ENCODE measurements around the gene UTRN.

Gene UTRN

DNA sequence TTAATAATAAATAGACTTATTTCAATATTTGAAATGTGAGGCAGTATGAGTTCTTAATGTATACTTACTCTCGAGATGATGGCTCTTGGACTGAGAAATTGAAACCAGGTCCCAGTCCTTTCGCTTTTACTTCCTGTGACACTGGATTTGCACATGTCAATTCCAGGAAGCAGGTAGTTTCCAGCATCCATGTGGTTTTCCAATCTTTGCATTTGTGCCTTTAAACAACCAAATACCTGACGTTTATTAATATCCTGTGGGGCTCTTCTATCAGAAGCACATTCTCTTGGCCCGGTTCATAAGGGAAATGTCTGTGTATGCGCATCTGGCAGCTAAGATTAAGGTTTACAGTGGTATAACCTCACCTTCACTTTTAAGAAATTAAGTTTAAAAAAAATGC is 13.1 kb downstream of the UTRN start:
- POLR2A ChIA-PET: interaction anchor here (0.8 kb wide), 1 partner anchor 12 kb away, joined by 4 read pairs; no protein-coding TSS in a partner anchor
- H3K27me3 ChIP-seq (replicated peaks in 2 of 5; ENCODE audit: control insufficient read depth in 4 of 5, insufficient read depth in 5 of 5, low read length in 4 of 5): no peaks in the 10 kb centered on the region
- DNase-seq: peak in 2 of 3 donors; percentile 69 to 78
- peak overlapping the region in 3 of 7 experiments; percentile 40 to 58 (median 45) for H3K4me3 ChIP-seq (ENCODE audit: control insufficient read depth in 1 of 7, extremely low read depth in 1 of 7, insufficient read depth in 4 of 7, low read depth in 2 of 7, low read length in 6 of 7)
- H3K27ac ChIP-seq (ENCODE audit: insufficient read depth in 1 of 2, low read depth in 1 of 2, low read length in 2 of 2, poor library complexity in 1 of 2, severe bottlenecking in 2 of 2): peak overlapping the region in 1 of 2 experiments; percentile 56
- H3K4me1 ChIP-seq (ENCODE audit: control extremely low read depth in 1 of 4, control insufficient read depth in 4 of 4, insufficient read depth in 4 of 4, low read length in 3 of 4): peaks cover 0 to 26% (median 6%) of the 10 kb centered on the region in 4 experiments
- peaks cover 0 to 29% (median 7%) of the 10 kb centered on the region in 4 experiments for H3K36me3 ChIP-seq (ENCODE audit: control insufficient read depth in 4 of 4, insufficient read depth in 4 of 4, low read length in 3 of 4)
- peaks cover 0 to 3% (median 0%) of the 10 kb centered on the region in 5 experiments for H3K9me3 ChIP-seq (ENCODE audit: control extremely low read depth in 1 of 5, control insufficient read depth in 4 of 5, insufficient read depth in 2 of 5, low read depth in 1 of 5, low read length in 4 of 5)
- WGBS (ENCODE audit: insufficient coverage): 49% methylated on average over 2 of the region's 5 CpGs
- CTCF ChIA-PET: no interaction called here

DNA sequence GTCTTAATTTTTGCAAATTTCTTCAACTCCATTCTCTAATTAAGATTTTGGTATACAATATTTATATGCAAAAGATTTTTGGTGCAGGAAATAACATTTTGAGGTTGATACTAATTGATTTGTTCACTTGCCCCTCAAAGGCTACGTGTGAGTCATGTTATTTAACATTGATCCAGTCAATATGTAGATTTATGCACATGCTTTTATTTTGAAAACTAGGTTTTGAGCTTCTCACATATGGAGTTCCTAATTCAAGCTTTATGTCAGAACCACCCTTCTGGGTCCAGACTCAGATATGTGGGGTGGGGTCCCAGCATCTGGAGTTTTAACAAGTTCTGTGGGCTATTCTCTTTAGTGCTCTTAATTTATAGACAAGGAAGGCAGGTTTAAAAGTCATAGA is 13.8 kb downstream of the UTRN start:
- peaks cover 0 to 29% (median 7%) of the 10 kb centered on the region in 4 experiments for H3K36me3 ChIP-seq (ENCODE audit: control insufficient read depth in 4 of 4, insufficient read depth in 4 of 4, low read length in 3 of 4)
- H3K9me3 ChIP-seq (ENCODE audit: control extremely low read depth in 1 of 5, control insufficient read depth in 4 of 5, insufficient read depth in 2 of 5, low read depth in 1 of 5, low read length in 4 of 5): peaks cover 0 to 3% (median 0%) of the 10 kb centered on the region in 5 experiments
- CTCF ChIA-PET: interaction anchor here (0.6 to 1.0 kb wide), 2 partner anchors 86 to 100 kb away, joined by 3 read pairs; no protein-coding TSS in a partner anchor
- POLR2A ChIA-PET: interaction anchor here (0.8 kb wide), 1 partner anchor 12 kb away, joined by 4 read pairs; no protein-coding TSS in a partner anchor
- DNase-seq: no peak
- H3K27ac ChIP-seq (ENCODE audit: insufficient read depth in 1 of 2, low read depth in 1 of 2, low read length in 2 of 2, poor library complexity in 1 of 2, severe bottlenecking in 2 of 2): no peak overlapping the region
- WGBS (ENCODE audit: insufficient coverage): no CpG with 5 or more reads among the region's 1 CpG
- H3K4me3 ChIP-seq (ENCODE audit: control insufficient read depth in 1 of 7, extremely low read depth in 1 of 7, insufficient read depth in 4 of 7, low read depth in 2 of 7, low read length in 6 of 7): no peak overlapping the region
- H3K4me1 ChIP-seq (ENCODE audit: control extremely low read depth in 1 of 4, control insufficient read depth in 4 of 4, insufficient read depth in 4 of 4, low read length in 3 of 4): peaks cover 0 to 26% (median 6%) of the 10 kb centered on the region in 4 experiments
- no peaks in the 10 kb centered on the region for H3K27me3 ChIP-seq (replicated peaks in 2 of 5; ENCODE audit: control insufficient read depth in 4 of 5, insufficient read depth in 5 of 5, low read length in 4 of 5)

DNA sequence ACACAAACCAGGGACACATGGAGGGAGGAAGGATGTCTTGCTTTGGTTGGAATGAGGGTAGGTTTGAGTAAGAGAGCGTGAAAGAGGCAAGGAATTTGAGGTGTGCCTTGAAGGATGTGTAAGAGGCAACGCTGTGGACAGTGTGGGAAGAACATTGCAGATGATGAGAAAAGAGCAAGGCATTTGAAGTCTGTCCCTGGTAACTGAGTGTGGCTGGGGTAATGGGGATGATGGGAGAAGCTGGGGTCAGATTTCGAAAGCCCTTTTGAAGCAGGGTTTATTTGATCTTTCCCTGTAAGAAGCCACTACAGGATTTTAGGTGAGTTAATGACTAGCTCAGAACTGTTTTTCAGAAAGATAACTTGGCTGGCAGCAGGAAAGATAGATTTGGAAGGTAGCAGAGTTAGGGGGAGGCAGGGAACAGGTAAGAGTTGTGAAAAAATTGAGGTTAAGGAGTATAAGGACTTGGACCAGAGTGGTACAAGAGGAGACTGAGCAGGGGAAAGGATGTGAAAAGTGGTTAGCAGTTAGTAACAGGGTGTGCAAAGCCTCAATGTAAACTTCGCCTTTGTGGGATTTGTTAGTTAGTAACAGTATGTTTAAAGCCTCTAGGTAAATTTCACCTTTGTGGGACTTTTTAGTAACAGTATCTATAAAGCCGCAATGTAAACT is 17.7 kb downstream of the UTRN start:
- peaks cover 0 to 15% (median 4%) of the 10 kb centered on the region in 4 experiments for H3K4me1 ChIP-seq (ENCODE audit: control extremely low read depth in 1 of 4, control insufficient read depth in 4 of 4, insufficient read depth in 4 of 4, low read length in 3 of 4)
- H3K27me3 ChIP-seq (replicated peaks in 2 of 5; ENCODE audit: control insufficient read depth in 4 of 5, insufficient read depth in 5 of 5, low read length in 4 of 5): no peaks in the 10 kb centered on the region
- no peak for DNase-seq
- H3K36me3 ChIP-seq (ENCODE audit: control insufficient read depth in 4 of 4, insufficient read depth in 4 of 4, low read length in 3 of 4): no peaks in the 10 kb centered on the region
- H3K9me3 ChIP-seq (ENCODE audit: control extremely low read depth in 1 of 5, control insufficient read depth in 4 of 5, insufficient read depth in 2 of 5, low read depth in 1 of 5, low read length in 4 of 5): no peaks in the 10 kb centered on the region
- H3K27ac ChIP-seq (ENCODE audit: insufficient read depth in 1 of 2, low read depth in 1 of 2, low read length in 2 of 2, poor library complexity in 1 of 2, severe bottlenecking in 2 of 2): no peak overlapping the region
- no peak overlapping the region for H3K4me3 ChIP-seq (ENCODE audit: control insufficient read depth in 1 of 7, extremely low read depth in 1 of 7, insufficient read depth in 4 of 7, low read depth in 2 of 7, low read length in 6 of 7)
- CTCF ChIA-PET: interaction anchor here (0.9 kb wide), 1 partner anchor 10 kb away, joined by 3 read pairs; no protein-coding TSS in a partner anchor
- POLR2A ChIA-PET: no interaction called here
- WGBS (ENCODE audit: insufficient coverage): 100% methylated on average over 4 of the region's 5 CpGs

DNA sequence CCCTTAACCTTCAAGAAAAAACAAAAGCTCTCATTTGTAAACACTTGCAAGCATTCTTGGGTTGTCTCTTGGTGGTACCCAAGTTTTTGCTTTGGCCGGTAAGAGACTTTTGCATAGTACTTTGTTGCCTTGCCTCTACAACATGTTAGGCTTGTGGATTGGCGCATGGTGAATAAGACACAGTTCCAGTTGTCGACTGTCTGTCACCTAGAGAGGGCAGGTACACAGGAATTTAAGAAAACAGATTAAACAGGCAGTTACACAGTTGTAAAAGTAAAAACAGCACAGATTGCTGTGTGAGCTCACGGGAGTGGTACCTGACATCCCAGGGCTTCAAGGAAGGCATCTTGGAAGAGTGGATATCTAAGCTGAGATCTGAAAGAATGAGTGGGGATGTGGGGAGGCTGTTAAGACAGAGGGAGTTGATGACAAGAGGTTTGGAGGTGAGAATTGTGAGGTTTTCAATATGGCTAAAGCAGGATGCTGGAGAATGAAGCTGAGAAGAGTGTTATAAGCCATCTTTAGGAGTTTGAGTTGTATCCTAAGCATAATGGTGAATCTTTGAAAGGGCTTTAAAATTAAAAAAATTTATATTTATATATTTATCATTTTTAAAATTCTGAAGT is 19.2 kb downstream of the UTRN start:
- Histone ChIP-seq H3K27ac (ENCODE audit: insufficient read depth in 1 of 2, low read depth in 1 of 2, low read length in 2 of 2, poor library complexity in 1 of 2, severe bottlenecking in 2 of 2) (no peak overlapping the region), H3K9me3 (ENCODE audit: control extremely low read depth in 1 of 5, control insufficient read depth in 4 of 5, insufficient read depth in 2 of 5, low read depth in 1 of 5, low read length in 4 of 5) (no peaks in the 10 kb centered on the region), H3K27me3 (replicated peaks in 2 of 5; ENCODE audit: control insufficient read depth in 4 of 5, insufficient read depth in 5 of 5, low read length in 4 of 5) (no peaks in the 10 kb centered on the region), H3K4me3 (ENCODE audit: control insufficient read depth in 1 of 7, extremely low read depth in 1 of 7, insufficient read depth in 4 of 7, low read depth in 2 of 7, low read length in 6 of 7) (no peak overlapping the region), H3K36me3 (ENCODE audit: control insufficient read depth in 4 of 4, insufficient read depth in 4 of 4, low read length in 3 of 4) (peaks cover 0 to 9% (median 7%) of the 10 kb centered on the region in 4 experiments), H3K4me1 (ENCODE audit: control extremely low read depth in 1 of 4, control insufficient read depth in 4 of 4, insufficient read depth in 4 of 4, low read length in 3 of 4) (peaks cover 0 to 9% (median 4%) of the 10 kb centered on the region in 4 experiments)
- CTCF ChIA-PET: interaction anchor here (1.1 to 2.1 kb wide), 4 partner anchors 10 to 33 kb away, joined by 3 to 6 read pairs (median 4); no protein-coding TSS in a partner anchor
- 95% methylated on average over 4 of the region's 4 CpGs for WGBS (ENCODE audit: insufficient coverage)
- POLR2A ChIA-PET: no interaction called here
- no peak for DNase-seq

DNA sequence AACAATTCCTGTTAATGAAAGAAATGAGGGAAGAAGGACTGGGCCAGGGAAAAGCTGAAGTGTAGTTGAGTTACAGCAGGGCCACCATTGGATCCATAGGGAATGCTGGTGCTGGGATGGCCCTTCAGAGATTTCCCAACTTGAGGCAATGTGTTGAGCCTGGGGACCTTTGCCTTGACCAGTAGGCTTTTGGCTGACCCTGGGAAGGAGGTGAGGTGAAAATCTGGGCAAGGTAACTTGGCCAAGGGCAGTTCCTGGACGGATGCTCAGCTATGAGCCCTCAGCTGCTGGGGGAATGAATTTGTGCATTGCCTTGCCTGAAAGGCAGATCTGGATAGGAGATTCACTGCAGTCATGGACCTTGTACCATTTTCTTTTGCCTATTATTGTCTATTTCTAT is 20.4 kb downstream of the UTRN start:
- POLR2A ChIA-PET: no interaction called here
- 83% methylated on average over 1 of the region's 1 CpG for whole genome bisulfite sequencing (ENCODE audit: insufficient coverage)
- H3K27me3 ChIP-seq (replicated peaks in 2 of 5; ENCODE audit: control insufficient read depth in 4 of 5, insufficient read depth in 5 of 5, low read length in 4 of 5): no peaks in the 10 kb centered on the region

DNA sequence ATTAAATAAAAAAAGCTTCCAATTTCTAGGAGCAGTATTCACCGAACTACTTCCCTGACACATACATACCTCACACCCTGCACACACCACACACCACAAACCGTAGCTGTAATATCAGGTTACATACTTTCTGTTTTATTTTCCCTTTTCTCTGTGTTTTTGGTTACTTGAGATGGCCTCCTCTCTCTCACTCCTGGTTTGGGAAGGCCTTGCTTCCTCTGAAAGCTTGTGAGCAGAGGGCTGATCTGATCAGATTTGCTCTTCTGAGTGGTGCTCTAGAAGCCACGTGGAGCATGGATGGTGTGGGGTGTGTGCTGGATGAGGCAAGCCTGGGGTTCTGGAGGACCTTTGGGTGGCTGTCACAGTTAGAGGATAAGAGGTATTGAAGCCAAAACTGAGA is 20.9 kb downstream of the UTRN start:
- DNase-seq: peak in 2 of 3 donors; percentile 57 to 65
- ChIA-PET POLR2A (no interaction called here), CTCF (interaction anchor here (1.5 to 2.1 kb wide), 4 partner anchors 10 to 19 kb away, joined by 3 to 6 read pairs (median 4); no protein-coding TSS in a partner anchor)
- peak overlapping the region in 2 of 7 experiments; percentile 13 to 48 for H3K4me3 ChIP-seq (ENCODE audit: control insufficient read depth in 1 of 7, extremely low read depth in 1 of 7, insufficient read depth in 4 of 7, low read depth in 2 of 7, low read length in 6 of 7)
- H3K36me3 ChIP-seq (ENCODE audit: control insufficient read depth in 4 of 4, insufficient read depth in 4 of 4, low read length in 3 of 4): peaks cover 0 to 15% (median 10%) of the 10 kb centered on the region in 4 experiments
- no peaks in the 10 kb centered on the region for H3K27me3 ChIP-seq (replicated peaks in 2 of 5; ENCODE audit: control insufficient read depth in 4 of 5, insufficient read depth in 5 of 5, low read length in 4 of 5)
- WGBS (ENCODE audit: insufficient coverage): no CpG with 5 or more reads among the region's 3 CpGs
- peak overlapping the region in 1 of 2 experiments; percentile 57 for H3K27ac ChIP-seq (ENCODE audit: insufficient read depth in 1 of 2, low read depth in 1 of 2, low read length in 2 of 2, poor library complexity in 1 of 2, severe bottlenecking in 2 of 2)
- H3K9me3 ChIP-seq (ENCODE audit: control extremely low read depth in 1 of 5, control insufficient read depth in 4 of 5, insufficient read depth in 2 of 5, low read depth in 1 of 5, low read length in 4 of 5): no peaks in the 10 kb centered on the region
- peaks cover 0 to 9% (median 4%) of the 10 kb centered on the region in 4 experiments for H3K4me1 ChIP-seq (ENCODE audit: control extremely low read depth in 1 of 4, control insufficient read depth in 4 of 4, insufficient read depth in 4 of 4, low read length in 3 of 4)

More for the DNA sequence above, 20.4 kb downstream of the UTRN start:
- no peak for DNase-seq
- Histone ChIP-seq H3K4me1 (ENCODE audit: control extremely low read depth in 1 of 4, control insufficient read depth in 4 of 4, insufficient read depth in 4 of 4, low read length in 3 of 4) (peaks cover 0 to 9% (median 4%) of the 10 kb centered on the region in 4 experiments), H3K27ac (ENCODE audit: insufficient read depth in 1 of 2, low read depth in 1 of 2, low read length in 2 of 2, poor library complexity in 1 of 2, severe bottlenecking in 2 of 2) (peak overlapping the region in 1 of 2 experiments; percentile 57), H3K4me3 (ENCODE audit: control insufficient read depth in 1 of 7, extremely low read depth in 1 of 7, insufficient read depth in 4 of 7, low read depth in 2 of 7, low read length in 6 of 7) (peak overlapping the region in 2 of 7 experiments; percentile 13 to 48), H3K9me3 (ENCODE audit: control extremely low read depth in 1 of 5, control insufficient read depth in 4 of 5, insufficient read depth in 2 of 5, low read depth in 1 of 5, low read length in 4 of 5) (no peaks in the 10 kb centered on the region), H3K36me3 (ENCODE audit: control insufficient read depth in 4 of 4, insufficient read depth in 4 of 4, low read length in 3 of 4) (peaks cover 0 to 15% (median 10%) of the 10 kb centered on the region in 4 experiments)
- CTCF ChIA-PET: interaction anchor here (0.6 to 2.1 kb wide), 6 partner anchors 9 to 112 kb away, joined by 3 to 6 read pairs (median 3); no protein-coding TSS in a partner anchor

All from common myeloid progenitor, CD34-positive (primary cell).